GM12878 (cell line): ENCODE results near the gene SLC22A23. TPM values are rescaled to one million over a fixed set of nuclear protein-coding genes. Genes with fewer than 3 reads are reported as not detected.

Source experiments
- ATAC-seq: fragments of 200-7000 bp; cut with Tn5 transposase; 3 replicates; pipeline ENCODE4 v1.9.1; 2020; ENCODE audit warnings: mild to moderate bottlenecking, moderate library complexity
- BruUV-seq: library from RNA; stranded (reverse); fragments of 400-500 nt; replicated peaks from 2 replicates; lab custom pipeline; 2021; lab: Mats Ljungman, UMichigan
- CTCF ChIA-PET: fragments of 300-600 bp; sonication (Branson Sonifier 250); formaldehyde crosslinking; extraction: SDS; loops from one replicate; lab custom pipeline; 2021; ENCODE audit warnings: inconsistent platforms; lab: Yijun Ruan, JAX
- POLR2A ChIA-PET: fragments of 350-600 bp; formaldehyde crosslinking; extraction: SDS; loops from one replicate; lab custom pipeline; 2021; ENCODE audit warnings: inconsistent platforms; lab: Charles Lee
- RAD21 ChIA-PET: fragments of 300-600 bp; sonication (Branson Sonifier 250); formaldehyde crosslinking; loops from one replicate; lab custom pipeline; 2023; ENCODE audit warnings: antibody characterized with exemption; ENCODE audit not compliant: unreplicated experiment; lab: Charles Lee
- SMC1A ChIA-PET: fragments of 300-600 bp; sonication (Branson Sonifier 250); formaldehyde crosslinking; loops from one replicate; lab custom pipeline; 2023; ENCODE audit not compliant: unreplicated experiment, uncharacterized antibody; lab: Charles Lee
- DNase-seq: peaks from one replicate; pipeline ENCODE4 v3.0.0-alpha.2; 2011; ENCODE audit warnings: low read depth, low spot score
- FAIRE-seq: peaks from 3 replicates; lab custom pipeline; 2011; peaks lifted over from hg19 to GRCh38; lab: Jason Lieb, UNC
- H2AFZ ChIP-seq: 2 replicates; pipeline ENCODE4 v1.6.0; 2011; ENCODE audit warnings: low read depth, low read length, control low read depth; ENCODE audit not compliant: control insufficient read depth
- H3K27ac ChIP-seq: 2 replicates; pipeline ENCODE4 v1.5.1; 2011; ENCODE audit warnings: control low read depth; ENCODE audit not compliant: control insufficient read depth, insufficient read depth
- H3K27me3 ChIP-seq, 2 experiments: replicated peaks in 1 of 2; 2 replicates each; pipeline versions ENCODE4 v1.6.0 to v1.6.1; 2011; ENCODE audit warnings: low read length in 1 of 2; ENCODE audit not compliant: control insufficient read depth in 2 of 2, insufficient read depth in 2 of 2
- H3K36me3 ChIP-seq, 2 experiments: 2 replicates each; pipeline ENCODE4 v1.5.1; 2011; ENCODE audit warnings: low read length in 1 of 2; ENCODE audit not compliant: control insufficient read depth in 2 of 2, insufficient read depth in 2 of 2
- H3K4me1 ChIP-seq: 2 replicates; pipeline ENCODE4 v1.6.1; 2011; ENCODE audit warnings: mild to moderate bottlenecking, low read length, moderate library complexity, mixed read lengths; ENCODE audit not compliant: control insufficient read depth, insufficient read depth
- H3K4me2 ChIP-seq: 2 replicates; pipeline ENCODE4 v1.6.0; 2011; ENCODE audit warnings: control low read depth; ENCODE audit not compliant: control insufficient read depth, insufficient read depth
- H3K4me3 ChIP-seq: fragments of 200-600 bp; sonication (generic); 2 replicates; pipeline ENCODE4 v1.5.1; 2016
- H3K79me2 ChIP-seq: 2 replicates; pipeline ENCODE4 v1.6.0; 2011; ENCODE audit warnings: low read length; ENCODE audit not compliant: control insufficient read depth, insufficient read depth
- H3K9ac ChIP-seq: 2 replicates; pipeline ENCODE4 v1.8.0; 2011; ENCODE audit warnings: low read length, control low read depth, mixed read lengths; ENCODE audit not compliant: control insufficient read depth, insufficient read depth
- H3K9me3 ChIP-seq: replicated peaks from 3 replicates; pipeline ENCODE4 v1.5.1; 2011; ENCODE audit warnings: mild to moderate bottlenecking, low read length; ENCODE audit not compliant: control insufficient read depth, insufficient read depth
- H4K20me1 ChIP-seq: 2 replicates; pipeline ENCODE4 v1.6.0; 2011; ENCODE audit not compliant: control insufficient read depth, insufficient read depth
- BACH1 ChIP-seq: fragments of 450-650 bp; IDR thresholded peaks from 2 replicates; pipeline ENCODE4 v1.6.1; 2017; ENCODE audit warnings: mild to moderate bottlenecking, borderline replicate concordance
- CHD2 ChIP-seq: IDR thresholded peaks from 2 replicates; pipeline ENCODE4 v1.6.1; 2011; ENCODE audit warnings: low read depth, low read length, improper control_type of control experiment, borderline replicate concordance
- KLF5 ChIP-seq: fragments of 450-650 bp; IDR thresholded peaks from 2 replicates; pipeline ENCODE4 v1.6.1; 2014; ENCODE audit warnings: mild to moderate bottlenecking; ENCODE audit not compliant: partially characterized antibody
- RAD21 ChIP-seq: IDR thresholded peaks from 2 replicates; pipeline ENCODE4 v1.6.1; 2011; ENCODE audit warnings: mild to moderate bottlenecking, low read depth, low read length, moderate library complexity; ENCODE audit not compliant: insufficient read depth
- RB1 ChIP-seq: fragments of 450-650 bp; formaldehyde crosslinking; IDR thresholded peaks from 2 replicates; pipeline ENCODE4 v1.6.1; 2017; ENCODE audit warnings: mild to moderate bottlenecking, borderline replicate concordance
- RCOR1 ChIP-seq: conservative IDR thresholded peaks from 2 replicates; pipeline ENCODE4 v1.6.1; 2012; ENCODE audit warnings: low read depth, low read length, improper control_type of control experiment
- RUNX3 ChIP-seq: IDR thresholded peaks from 2 replicates; pipeline ENCODE4 v1.6.1; 2012; ENCODE audit warnings: low read length, inconsistent platforms
- SMC3 ChIP-seq: IDR thresholded peaks from 2 replicates; pipeline ENCODE4 v1.6.1; 2011; ENCODE audit warnings: low read length, improper control_type of control experiment, borderline replicate concordance
- WGBS: methylation state at CpG from one replicate; pipeline ENCODE4 v1.1.6; 2016; ENCODE audit warnings: low lambda C conversion rate; ENCODE audit not compliant: insufficient replicate concordance, insufficient coverage; ENCODE audit errors: missing lambda C conversion rate; 5-methylcytosine and 5-hydroxymethylcytosine counted together
- in situ Hi-C: fragments of 300-500 bp; cut with MboI; formaldehyde crosslinking; loops from 9 replicates; pipeline ENCODE4 v1.14.3; 2018; ENCODE audit warnings: mixed read lengths
- intact Hi-C: fragments of 100-400 bp; cut with micrococcal nuclease; formaldehyde crosslinking; loops from one replicate; pipeline ENCODE4 v1.14.2; 2022; ENCODE audit not compliant: unreplicated experiment
- polyA plus RNA-seq, 11 experiments: library from polyadenylated mRNA; depleted of rRNA in 4 of 11; unstranded in 6 of 11; stranded (reverse) in 5 of 11; fragments of >200 nt; fragmentation: Nextera tagmentation in 4 of 11; fragmentation: Illumina TruSeq in 1 of 11; extraction: Ambion mirVana in 4 of 11; extraction: Trizol in 1 of 11; gene quantifications; 1 replicate in 1 of 11; 2 replicates in 10 of 11; pipeline versions ENCODE4 v1.2.1 to v1.2.3, GENCODE V29; 2011 to 2016; ENCODE audit warnings: inconsistent platforms in 2 of 11, missing spikeins in 2 of 11, low read depth in 1 of 11
- total RNA-seq, 4 experiments: library from RNA; depleted of rRNA in 3 of 4; stranded (reverse); fragments of >200 nt in 3 of 4; fragmentation: Illumina TruSeq in 1 of 4; extraction: Trizol in 1 of 4; gene quantifications; 2 replicates each; pipeline versions ENCODE4 v1.2.1 to v1.2.3, GENCODE V29; 2013 to 2021
- TF ChIP-seq, protein P1 (sequence below): fragments of 450-650 bp; IDR thresholded peaks from 2 replicates; pipeline ENCODE4 v1.6.1; 2017; ENCODE audit warnings: mild to moderate bottlenecking, low read depth, inconsistent platforms; ENCODE audit not compliant: poor library complexity, severe bottlenecking
- TF ChIP-seq, protein P2 (sequence below), 3 experiments: IDR thresholded peaks in 2 of 3; conservative IDR thresholded peaks in 1 of 3; 2 replicates each; pipeline ENCODE4 v1.5.1; 2011; ENCODE audit warnings: low read depth in 3 of 3, low read length in 3 of 3, mild to moderate bottlenecking in 3 of 3, control low read depth in 2 of 3, moderate library complexity in 2 of 3, inconsistent platforms in 1 of 3, mixed read lengths in 1 of 3; ENCODE audit not compliant: control insufficient read depth in 2 of 3, insufficient read depth in 1 of 3; ENCODE audit errors: extremely low read depth in 1 of 3

The SLC22A23 gene
- total and polyA plus RNA-seq, 10 of the 15 experiments (the other 5 are each of a cell fraction or from before 2014, with no cell fraction given), result 0.20 to 2.4 (median 0.74) TPM

DNA sequence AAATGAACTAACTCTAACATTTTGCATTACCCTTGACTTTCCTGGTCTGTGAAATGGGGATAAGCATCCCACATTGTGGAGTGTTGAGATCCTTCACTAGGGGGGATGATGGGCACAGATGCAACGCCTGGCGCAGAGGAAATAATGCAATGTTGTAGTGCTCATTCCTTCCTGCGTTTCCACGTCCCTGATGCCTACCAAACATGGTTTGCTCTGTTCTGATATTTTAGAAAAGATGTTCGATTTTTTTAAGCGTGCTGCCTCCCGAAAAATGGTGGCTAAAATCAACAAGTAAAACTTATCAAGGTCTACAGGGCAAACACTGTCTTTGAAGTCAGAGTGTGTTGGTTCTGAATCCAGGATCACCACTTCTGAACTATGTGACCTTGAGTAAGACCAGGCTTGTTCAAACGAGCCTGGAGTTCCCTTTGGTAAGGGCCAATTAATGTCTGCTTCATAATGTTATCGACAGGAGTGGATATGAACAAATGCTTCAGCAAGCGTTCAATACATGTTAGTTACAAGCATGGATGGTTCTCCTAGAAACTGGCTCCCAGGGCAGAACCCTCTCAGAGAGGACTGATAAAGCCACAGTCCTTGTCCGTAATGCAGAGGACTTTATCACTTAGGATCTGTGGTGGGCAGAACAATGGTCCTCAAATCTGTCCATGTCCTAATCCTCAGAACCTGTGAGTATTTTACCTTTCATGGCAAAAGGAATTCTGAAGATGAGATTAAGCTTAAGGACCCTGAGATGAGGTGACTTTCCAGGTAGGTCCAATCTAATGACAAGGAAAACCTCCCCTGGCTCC lies 44.7 kb downstream of the SLC22A23 start (continued):
- no peak for TF ChIP-seq CHD2
- TF ChIP-seq, all 136 proteins: peak for 0

DNA sequence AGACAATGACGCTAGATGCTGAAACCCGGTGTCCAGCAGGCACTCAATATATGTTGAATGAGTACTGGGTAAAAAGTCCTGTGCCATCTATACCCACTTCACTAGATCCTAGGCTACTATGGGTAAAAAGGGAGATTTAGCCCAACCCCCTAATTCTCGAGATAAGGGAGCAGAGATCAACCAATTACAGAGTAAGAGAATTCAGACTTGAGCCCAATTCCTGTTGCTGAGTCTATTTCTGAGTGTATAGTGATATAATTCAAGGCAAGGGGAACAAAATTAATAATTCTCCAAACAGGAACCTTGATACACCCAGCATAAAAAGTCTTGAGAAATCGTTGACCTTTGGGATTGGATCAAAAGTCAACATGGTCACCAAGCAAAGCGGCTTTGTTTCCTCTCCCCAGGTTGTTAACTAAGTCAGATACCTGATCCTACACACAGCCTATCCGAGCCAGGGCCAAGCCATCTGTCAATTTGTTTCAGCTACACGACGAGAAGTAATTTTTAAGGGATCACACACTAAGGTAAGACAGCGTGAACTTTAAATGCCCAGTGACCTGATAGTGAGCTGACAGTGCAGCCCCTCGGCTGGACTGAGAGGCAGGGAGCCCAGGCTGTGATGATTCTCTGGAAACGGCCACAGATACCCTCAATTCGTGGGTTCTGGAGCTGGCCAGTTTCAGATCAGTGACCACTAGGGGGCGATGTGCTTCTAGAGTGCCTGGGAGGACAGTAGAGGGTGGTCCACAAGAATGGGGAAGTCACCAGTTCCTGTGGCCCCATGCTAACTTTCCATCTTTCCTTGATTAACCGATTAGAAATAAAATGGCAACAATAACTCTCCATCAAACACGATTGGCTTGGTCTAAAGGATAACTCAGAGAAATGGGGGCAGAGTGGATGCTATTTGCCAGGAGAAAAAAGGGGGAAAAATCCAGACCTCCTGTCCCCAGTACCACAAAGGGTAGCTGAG lies 46.2 kb downstream of the SLC22A23 start:
- in situ Hi-C loops, result no loop called here
- FAIRE-seq (no peak), ATAC-seq (peak; percentile 93), DNase-seq (no peak)
- no TSS peak for BruUV-seq
- Histone ChIP-seq H3K4me2 (no peak overlapping the region), H3K9me3 (no peaks in the 10 kb centered on the region; the same call in 2 of the 3 replicates), H3K9ac (no peak overlapping the region), H3K4me3 (no peak overlapping the region), H3K27ac (no peak overlapping the region), H4K20me1 (no peaks in the 10 kb centered on the region), H2AFZ (no peak overlapping the region), H3K79me2 (no peaks in the 10 kb centered on the region), H3K27me3 (no peaks in the 10 kb centered on the region), H3K4me1 (peaks cover 9% of the 10 kb centered on the region), H3K36me3 (no peaks in the 10 kb centered on the region)
- ChIA-PET POLR2A (interaction anchor here (0.5 to 1.0 kb wide), 2 partner anchors 15 to 1931 kb away, joined by 3 to 4 read pairs; no protein-coding TSS in a partner anchor), SMC1A (interaction anchor here (0.7 to 5.7 kb wide), 17 partner anchors 12 to 321 kb away, joined by 3 to 46 read pairs (median 5); partner anchors contain the start of gene SLC22A23), CTCF (interaction anchor here (0.7 to 5.7 kb wide), 34 partner anchors 9 to 321 kb away, joined by 3 to 55 read pairs (median 4); partner anchors contain the start of gene SLC22A23), RAD21 (interaction anchor here (0.5 to 2.1 kb wide), 13 partner anchors 17 to 322 kb away, joined by 3 to 18 read pairs (median 3); partner anchors contain the start of gene SLC22A23)
- intact Hi-C loops, result loop anchor here (2.0 to 5.0 kb wide), 3 partner anchors 46 to 322 kb away; partner anchors contain the start of gene SLC22A23
- 22% methylated on average over 15 of the region's 15 CpGs for WGBS
- TF ChIP-seq, protein P1, sequence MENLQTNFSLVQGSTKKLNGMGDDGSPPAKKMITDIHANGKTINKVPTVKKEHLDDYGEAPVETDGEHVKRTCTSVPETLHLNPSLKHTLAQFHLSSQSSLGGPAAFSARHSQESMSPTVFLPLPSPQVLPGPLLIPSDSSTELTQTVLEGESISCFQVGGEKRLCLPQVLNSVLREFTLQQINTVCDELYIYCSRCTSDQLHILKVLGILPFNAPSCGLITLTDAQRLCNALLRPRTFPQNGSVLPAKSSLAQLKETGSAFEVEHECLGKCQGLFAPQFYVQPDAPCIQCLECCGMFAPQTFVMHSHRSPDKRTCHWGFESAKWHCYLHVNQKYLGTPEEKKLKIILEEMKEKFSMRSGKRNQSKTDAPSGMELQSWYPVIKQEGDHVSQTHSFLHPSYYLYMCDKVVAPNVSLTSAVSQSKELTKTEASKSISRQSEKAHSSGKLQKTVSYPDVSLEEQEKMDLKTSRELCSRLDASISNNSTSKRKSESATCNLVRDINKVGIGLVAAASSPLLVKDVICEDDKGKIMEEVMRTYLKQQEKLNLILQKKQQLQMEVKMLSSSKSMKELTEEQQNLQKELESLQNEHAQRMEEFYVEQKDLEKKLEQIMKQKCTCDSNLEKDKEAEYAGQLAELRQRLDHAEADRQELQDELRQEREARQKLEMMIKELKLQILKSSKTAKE, result no peak
- TF ChIP-seq RUNX3 (peak; percentile 27; the same call in 1 of the 2 replicates), RB1 (no peak), RAD21 (peak; percentile 68), RCOR1 (no peak), BACH1 (no peak), SMC3 (peak; percentile 78), KLF5 (no peak)
- TF ChIP-seq, protein P2, sequence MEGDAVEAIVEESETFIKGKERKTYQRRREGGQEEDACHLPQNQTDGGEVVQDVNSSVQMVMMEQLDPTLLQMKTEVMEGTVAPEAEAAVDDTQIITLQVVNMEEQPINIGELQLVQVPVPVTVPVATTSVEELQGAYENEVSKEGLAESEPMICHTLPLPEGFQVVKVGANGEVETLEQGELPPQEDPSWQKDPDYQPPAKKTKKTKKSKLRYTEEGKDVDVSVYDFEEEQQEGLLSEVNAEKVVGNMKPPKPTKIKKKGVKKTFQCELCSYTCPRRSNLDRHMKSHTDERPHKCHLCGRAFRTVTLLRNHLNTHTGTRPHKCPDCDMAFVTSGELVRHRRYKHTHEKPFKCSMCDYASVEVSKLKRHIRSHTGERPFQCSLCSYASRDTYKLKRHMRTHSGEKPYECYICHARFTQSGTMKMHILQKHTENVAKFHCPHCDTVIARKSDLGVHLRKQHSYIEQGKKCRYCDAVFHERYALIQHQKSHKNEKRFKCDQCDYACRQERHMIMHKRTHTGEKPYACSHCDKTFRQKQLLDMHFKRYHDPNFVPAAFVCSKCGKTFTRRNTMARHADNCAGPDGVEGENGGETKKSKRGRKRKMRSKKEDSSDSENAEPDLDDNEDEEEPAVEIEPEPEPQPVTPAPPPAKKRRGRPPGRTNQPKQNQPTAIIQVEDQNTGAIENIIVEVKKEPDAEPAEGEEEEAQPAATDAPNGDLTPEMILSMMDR (IDR thresholded peaks at IDR 0.05 in 2 of 3, conservative IDR thresholded peaks at IDR 0.05 in 1 of 3; ENCODE audit: control insufficient read depth in 2 of 3, extremely low read depth in 1 of 3, insufficient read depth in 1 of 3, low read depth in 3 of 3, low read length in 3 of 3), result peak; percentile 55 to 75 (median 73)
